ENCODE measurements around the gene AOPEP.
A peak's percentile ranks its signal among the peaks of the same experiment; 100 is the strongest.

AOPEP gene

DNA sequence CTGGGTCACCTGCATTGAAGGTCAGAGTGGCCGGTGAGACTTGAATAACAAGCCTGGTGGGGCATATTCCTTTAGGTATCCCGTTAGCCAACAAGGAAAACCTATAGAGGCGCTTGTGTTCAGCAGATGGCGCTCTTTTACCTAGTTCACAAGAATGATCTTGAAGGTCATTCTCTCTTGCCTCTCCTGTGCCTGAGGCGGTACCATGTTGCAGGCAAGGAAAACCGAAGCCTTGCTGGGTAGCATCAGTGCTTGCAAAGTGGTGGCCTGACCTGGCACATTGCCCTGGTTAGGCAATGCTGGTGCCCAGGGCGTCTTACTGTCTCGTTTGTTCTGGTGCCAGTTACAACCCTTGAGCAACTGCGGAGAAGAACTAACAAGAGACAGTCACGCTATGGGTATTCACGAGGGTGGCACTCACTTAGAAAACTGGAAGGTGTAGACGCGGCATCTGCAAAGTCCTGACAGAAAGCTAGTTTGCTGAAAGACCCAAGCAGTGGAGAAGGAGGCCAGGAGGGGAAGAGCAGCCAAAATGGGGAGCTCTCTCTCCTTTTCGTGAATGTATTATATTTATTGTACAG, 56.7 kb downstream of the AOPEP start:
- peak overlapping the region; percentile 53 for H3K27ac ChIP-seq

DNA sequence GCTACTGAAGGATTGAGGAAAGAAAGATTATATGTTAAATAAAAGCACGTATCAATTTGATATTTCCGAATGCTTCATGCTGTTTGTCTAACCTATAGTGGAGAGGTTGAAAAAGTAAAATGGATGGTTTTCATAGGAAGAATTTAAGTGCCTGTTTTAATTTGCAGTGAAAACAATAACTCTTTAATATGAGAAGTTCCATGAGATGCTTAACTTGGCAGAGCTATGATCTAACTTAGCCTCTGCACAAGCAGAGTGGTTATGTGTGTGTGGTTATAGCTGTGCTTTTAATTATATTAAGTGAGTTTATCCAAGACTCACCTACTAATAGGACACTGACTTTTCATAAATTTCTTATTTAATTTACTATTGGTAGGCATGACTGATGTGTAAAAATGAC, 57.4 kb downstream of the AOPEP start:
- H3K9ac ChIP-seq, result no peak overlapping the region
- H3K27me3 ChIP-seq (ENCODE audit: control insufficient read depth, insufficient read depth, low read length), result no peaks in the 10 kb centered on the region
- H3K4me3 ChIP-seq (ENCODE audit: low read depth, low read length), result no peak overlapping the region
- H2AFZ ChIP-seq, result no peak overlapping the region
- H3K27ac ChIP-seq, result no peak overlapping the region
- H3K36me3 ChIP-seq (ENCODE audit: control insufficient read depth, insufficient read depth, low read length), result no peaks in the 10 kb centered on the region
- H3K9me3 ChIP-seq (ENCODE audit: control insufficient read depth, low read length), result no peaks in the 10 kb centered on the region
- no peaks in the 10 kb centered on the region for H3K79me2 ChIP-seq
- TF ChIP-seq, protein P1, sequence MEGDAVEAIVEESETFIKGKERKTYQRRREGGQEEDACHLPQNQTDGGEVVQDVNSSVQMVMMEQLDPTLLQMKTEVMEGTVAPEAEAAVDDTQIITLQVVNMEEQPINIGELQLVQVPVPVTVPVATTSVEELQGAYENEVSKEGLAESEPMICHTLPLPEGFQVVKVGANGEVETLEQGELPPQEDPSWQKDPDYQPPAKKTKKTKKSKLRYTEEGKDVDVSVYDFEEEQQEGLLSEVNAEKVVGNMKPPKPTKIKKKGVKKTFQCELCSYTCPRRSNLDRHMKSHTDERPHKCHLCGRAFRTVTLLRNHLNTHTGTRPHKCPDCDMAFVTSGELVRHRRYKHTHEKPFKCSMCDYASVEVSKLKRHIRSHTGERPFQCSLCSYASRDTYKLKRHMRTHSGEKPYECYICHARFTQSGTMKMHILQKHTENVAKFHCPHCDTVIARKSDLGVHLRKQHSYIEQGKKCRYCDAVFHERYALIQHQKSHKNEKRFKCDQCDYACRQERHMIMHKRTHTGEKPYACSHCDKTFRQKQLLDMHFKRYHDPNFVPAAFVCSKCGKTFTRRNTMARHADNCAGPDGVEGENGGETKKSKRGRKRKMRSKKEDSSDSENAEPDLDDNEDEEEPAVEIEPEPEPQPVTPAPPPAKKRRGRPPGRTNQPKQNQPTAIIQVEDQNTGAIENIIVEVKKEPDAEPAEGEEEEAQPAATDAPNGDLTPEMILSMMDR (IDR thresholded peaks at IDR 0.05), result no peak
- H3K4me2 ChIP-seq (ENCODE audit: low read length), result no peak overlapping the region
- H3K4me1 ChIP-seq, result peaks cover 2% of the 10 kb centered on the region

More for the DNA sequence above, 56.7 kb downstream of the AOPEP start:
- Histone ChIP-seq H3K4me3 (ENCODE audit: low read depth, low read length) (peak overlapping the region; percentile 30), H3K9ac (no peak overlapping the region), H3K4me2 (ENCODE audit: low read length) (peak overlapping the region; percentile 11), H3K4me1 (peaks cover 2% of the 10 kb centered on the region), H3K36me3 (ENCODE audit: control insufficient read depth, insufficient read depth, low read length) (no peaks in the 10 kb centered on the region), H3K27me3 (ENCODE audit: control insufficient read depth, insufficient read depth, low read length) (no peaks in the 10 kb centered on the region), H3K9me3 (ENCODE audit: control insufficient read depth, low read length) (no peaks in the 10 kb centered on the region), H2AFZ (peak overlapping the region; percentile 40), H3K79me2 (no peaks in the 10 kb centered on the region)
- TF ChIP-seq, protein P1 (IDR thresholded peaks at IDR 0.05), result peak; percentile 62

DNA sequence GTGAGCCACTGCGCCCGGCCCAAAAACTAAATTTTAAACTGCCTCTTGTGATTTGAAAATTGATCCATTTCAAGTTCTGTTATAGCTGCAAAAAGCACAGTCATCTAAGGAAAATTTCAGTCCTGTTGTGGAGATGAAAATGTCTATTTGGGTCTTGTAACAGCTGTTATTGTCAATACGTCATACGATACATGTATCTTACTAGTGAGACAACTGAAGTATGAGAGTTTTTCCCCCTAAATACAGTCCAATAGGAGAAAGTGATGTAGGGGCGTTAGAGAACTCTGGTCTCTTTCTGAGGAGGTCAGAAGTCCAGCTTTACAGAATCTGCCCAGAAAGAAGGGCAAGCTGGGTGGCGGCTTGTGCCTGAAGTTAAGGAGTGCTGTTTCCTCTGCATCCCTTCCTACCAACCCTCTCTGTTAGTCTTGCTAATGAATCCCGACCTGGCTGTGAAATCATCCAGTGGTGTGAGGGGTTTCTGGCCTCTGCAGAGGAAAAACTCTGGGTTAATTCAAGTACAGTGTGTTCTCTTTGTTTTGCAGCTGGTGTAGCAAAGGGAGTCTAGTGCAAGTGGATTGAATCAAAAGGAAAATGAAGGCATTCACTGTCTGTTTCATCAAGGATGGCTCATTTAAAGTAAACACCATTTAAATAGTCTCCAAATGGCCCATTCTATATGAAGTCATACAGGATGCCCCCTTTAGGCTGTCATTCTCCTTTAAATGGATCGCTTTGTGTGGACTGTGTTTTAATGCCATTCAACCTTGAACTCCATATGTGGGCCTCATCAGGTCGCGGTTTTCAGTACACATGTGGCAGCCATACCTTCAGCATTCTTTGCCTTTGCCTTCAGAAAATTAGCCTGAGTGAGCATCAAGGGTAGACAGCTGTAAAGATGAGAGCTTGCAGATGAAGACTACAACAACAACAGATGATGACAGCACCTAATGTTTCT, 59.0 kb downstream of the AOPEP start:
- no peak overlapping the region for H3K4me2 ChIP-seq (ENCODE audit: low read length)
- H3K4me3 ChIP-seq (ENCODE audit: low read depth, low read length), result no peak overlapping the region
- no peaks in the 10 kb centered on the region for H3K36me3 ChIP-seq (ENCODE audit: control insufficient read depth, insufficient read depth, low read length)
- H2AFZ ChIP-seq, result no peak overlapping the region
- no peaks in the 10 kb centered on the region for H3K27me3 ChIP-seq (ENCODE audit: control insufficient read depth, insufficient read depth, low read length)
- no peaks in the 10 kb centered on the region for H3K79me2 ChIP-seq
- no peak overlapping the region for H3K27ac ChIP-seq
- H3K4me1 ChIP-seq, result peaks cover 2% of the 10 kb centered on the region
- TF ChIP-seq, protein P1 (IDR thresholded peaks at IDR 0.05), result no peak
- H3K9me3 ChIP-seq (ENCODE audit: control insufficient read depth, low read length), result no peaks in the 10 kb centered on the region
- H3K9ac ChIP-seq, result no peak overlapping the region

DNA sequence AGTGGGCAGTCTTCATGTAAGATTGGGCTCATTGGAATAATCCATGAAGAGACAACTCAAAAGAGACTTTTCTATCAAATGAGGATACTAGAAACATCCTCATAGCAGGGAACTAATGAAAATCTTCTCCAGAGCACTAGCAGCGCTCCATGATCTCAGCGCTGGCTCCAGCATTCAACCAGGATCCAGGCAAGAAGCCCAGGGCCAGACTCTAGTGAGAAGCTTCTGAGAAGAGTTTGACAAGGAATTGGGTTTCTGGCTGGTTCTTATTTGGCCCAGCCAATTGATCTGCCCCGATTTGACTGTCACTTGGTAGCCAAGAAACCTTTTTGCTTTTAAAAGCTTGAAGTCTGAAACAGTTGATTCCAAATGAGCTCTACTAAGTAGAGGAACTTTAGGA, 60.1 kb downstream of the AOPEP start:
- H3K9me3 ChIP-seq (ENCODE audit: control insufficient read depth, low read length), result no peaks in the 10 kb centered on the region
- H3K27ac ChIP-seq, result no peak overlapping the region
- H3K4me3 ChIP-seq (ENCODE audit: low read depth, low read length), result no peak overlapping the region
- H3K36me3 ChIP-seq (ENCODE audit: control insufficient read depth, insufficient read depth, low read length), result no peaks in the 10 kb centered on the region
- TF ChIP-seq, protein P1 (IDR thresholded peaks at IDR 0.05), result no peak
- H3K27me3 ChIP-seq (ENCODE audit: control insufficient read depth, insufficient read depth, low read length), result no peaks in the 10 kb centered on the region
- no peak overlapping the region for H2AFZ ChIP-seq
- no peak overlapping the region for H3K4me2 ChIP-seq (ENCODE audit: low read length)
- peaks cover 3% of the 10 kb centered on the region for H3K79me2 ChIP-seq
- H3K9ac ChIP-seq, result no peak overlapping the region
- H3K4me1 ChIP-seq, result no peaks in the 10 kb centered on the region
